Measurements from ENCODE around the gene MCHR2.

DNA sequence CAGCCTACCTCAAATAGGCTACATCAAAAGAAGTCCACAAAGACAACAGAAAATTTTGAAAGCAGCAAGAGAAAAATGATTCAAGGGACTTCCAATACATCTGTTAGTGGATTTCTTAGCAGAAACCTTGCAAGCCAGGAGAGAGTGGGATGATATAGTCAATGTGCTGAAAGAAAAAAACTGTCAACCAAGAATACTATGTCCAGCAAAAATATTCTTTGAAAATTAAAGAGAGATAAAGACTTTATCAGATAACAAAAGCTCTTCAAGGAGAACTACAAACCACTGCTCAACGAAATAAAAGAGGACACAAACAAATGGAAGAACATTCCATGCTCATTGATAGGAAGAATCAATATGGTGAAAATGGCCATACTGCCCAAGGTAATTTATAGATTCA lies 34.0 kb downstream of the MCHR2 start:
- TF ChIP-seq, protein P1, sequence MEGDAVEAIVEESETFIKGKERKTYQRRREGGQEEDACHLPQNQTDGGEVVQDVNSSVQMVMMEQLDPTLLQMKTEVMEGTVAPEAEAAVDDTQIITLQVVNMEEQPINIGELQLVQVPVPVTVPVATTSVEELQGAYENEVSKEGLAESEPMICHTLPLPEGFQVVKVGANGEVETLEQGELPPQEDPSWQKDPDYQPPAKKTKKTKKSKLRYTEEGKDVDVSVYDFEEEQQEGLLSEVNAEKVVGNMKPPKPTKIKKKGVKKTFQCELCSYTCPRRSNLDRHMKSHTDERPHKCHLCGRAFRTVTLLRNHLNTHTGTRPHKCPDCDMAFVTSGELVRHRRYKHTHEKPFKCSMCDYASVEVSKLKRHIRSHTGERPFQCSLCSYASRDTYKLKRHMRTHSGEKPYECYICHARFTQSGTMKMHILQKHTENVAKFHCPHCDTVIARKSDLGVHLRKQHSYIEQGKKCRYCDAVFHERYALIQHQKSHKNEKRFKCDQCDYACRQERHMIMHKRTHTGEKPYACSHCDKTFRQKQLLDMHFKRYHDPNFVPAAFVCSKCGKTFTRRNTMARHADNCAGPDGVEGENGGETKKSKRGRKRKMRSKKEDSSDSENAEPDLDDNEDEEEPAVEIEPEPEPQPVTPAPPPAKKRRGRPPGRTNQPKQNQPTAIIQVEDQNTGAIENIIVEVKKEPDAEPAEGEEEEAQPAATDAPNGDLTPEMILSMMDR (IDR thresholded peaks at IDR 0.05; ENCODE audit: insufficient read depth, low read length) = no peak
- TF ChIP-seq, protein P2, sequence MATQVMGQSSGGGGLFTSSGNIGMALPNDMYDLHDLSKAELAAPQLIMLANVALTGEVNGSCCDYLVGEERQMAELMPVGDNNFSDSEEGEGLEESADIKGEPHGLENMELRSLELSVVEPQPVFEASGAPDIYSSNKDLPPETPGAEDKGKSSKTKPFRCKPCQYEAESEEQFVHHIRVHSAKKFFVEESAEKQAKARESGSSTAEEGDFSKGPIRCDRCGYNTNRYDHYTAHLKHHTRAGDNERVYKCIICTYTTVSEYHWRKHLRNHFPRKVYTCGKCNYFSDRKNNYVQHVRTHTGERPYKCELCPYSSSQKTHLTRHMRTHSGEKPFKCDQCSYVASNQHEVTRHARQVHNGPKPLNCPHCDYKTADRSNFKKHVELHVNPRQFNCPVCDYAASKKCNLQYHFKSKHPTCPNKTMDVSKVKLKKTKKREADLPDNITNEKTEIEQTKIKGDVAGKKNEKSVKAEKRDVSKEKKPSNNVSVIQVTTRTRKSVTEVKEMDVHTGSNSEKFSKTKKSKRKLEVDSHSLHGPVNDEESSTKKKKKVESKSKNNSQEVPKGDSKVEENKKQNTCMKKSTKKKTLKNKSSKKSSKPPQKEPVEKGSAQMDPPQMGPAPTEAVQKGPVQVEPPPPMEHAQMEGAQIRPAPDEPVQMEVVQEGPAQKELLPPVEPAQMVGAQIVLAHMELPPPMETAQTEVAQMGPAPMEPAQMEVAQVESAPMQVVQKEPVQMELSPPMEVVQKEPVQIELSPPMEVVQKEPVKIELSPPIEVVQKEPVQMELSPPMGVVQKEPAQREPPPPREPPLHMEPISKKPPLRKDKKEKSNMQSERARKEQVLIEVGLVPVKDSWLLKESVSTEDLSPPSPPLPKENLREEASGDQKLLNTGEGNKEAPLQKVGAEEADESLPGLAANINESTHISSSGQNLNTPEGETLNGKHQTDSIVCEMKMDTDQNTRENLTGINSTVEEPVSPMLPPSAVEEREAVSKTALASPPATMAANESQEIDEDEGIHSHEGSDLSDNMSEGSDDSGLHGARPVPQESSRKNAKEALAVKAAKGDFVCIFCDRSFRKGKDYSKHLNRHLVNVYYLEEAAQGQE (IDR thresholded peaks at IDR 0.05; ENCODE audit: insufficient replicate concordance, low read depth) = no peak
- no peak for TF ChIP-seq GABPA (IDR thresholded peaks at IDR 0.05; ENCODE audit: low read depth)
